ENCODE measurements around the gene ZAR1L.

Gene ZAR1L

GRCh38 chr13:32267836-32268439 lies 47.2 kb downstream of the ZAR1L start:
- Histone ChIP-seq H3K9me3 (ENCODE audit: control insufficient read depth, insufficient read depth, low read depth, low read length) (no peaks in the 10 kb centered on the region), H3K4me3 (ENCODE audit: low read depth, low read length) (no peak overlapping the region), H3K4me1 (ENCODE audit: control insufficient read depth, insufficient read depth, low read length) (no peaks in the 10 kb centered on the region), H3K36me3 (ENCODE audit: control insufficient read depth in 2 of 2, insufficient read depth in 1 of 2, low read length in 2 of 2) (no peaks in the 10 kb centered on the region), H3K27ac (ENCODE audit: extremely low read depth, low read depth, low read length) (no peak overlapping the region)
- TF ChIP-seq REPIN1 (tag by site-specific recombination; IDR thresholded peaks at IDR 0.05; ENCODE audit: low read depth) (no peak), ZIC2 (tag by site-specific recombination; IDR thresholded peaks at IDR 0.05) (no peak), ZNF785 (tag by site-specific recombination; IDR thresholded peaks at IDR 0.05) (no peak), ZNF626 (tag by site-specific recombination; IDR thresholded peaks at IDR 0.05) (no peak), KLF17 (tag by site-specific recombination; IDR thresholded peaks at IDR 0.05) (no peak), ZBTB48 (tag by site-specific recombination; IDR thresholded peaks at IDR 0.05) (no peak), ZNF311 (tag by site-specific recombination; IDR thresholded peaks at IDR 0.05; ENCODE audit: borderline replicate concordance) (no peak), ZNF658 (tag by site-specific recombination; IDR thresholded peaks at IDR 0.05) (no peak), ZSCAN23 (tag by site-specific recombination; IDR thresholded peaks at IDR 0.05) (no peak), ZNF114 (tag by site-specific recombination; IDR thresholded peaks at IDR 0.05) (no peak), HOXC10 (CRISPR knock-in tag; IDR thresholded peaks at IDR 0.05) (no peak), ZNF148 (tag by site-specific recombination; IDR thresholded peaks at IDR 0.05; ENCODE audit: borderline replicate concordance) (no peak), ZNF624 (tag by site-specific recombination; IDR thresholded peaks at IDR 0.05) (no peak), ZNF529 (tag by site-specific recombination; IDR thresholded peaks at IDR 0.05; ENCODE audit: insufficient replicate concordance) (no peak), ZNF23 (tag by site-specific recombination; IDR thresholded peaks at IDR 0.05; ENCODE audit: borderline replicate concordance) (no peak)
- TF ChIP-seq, protein P1, sequence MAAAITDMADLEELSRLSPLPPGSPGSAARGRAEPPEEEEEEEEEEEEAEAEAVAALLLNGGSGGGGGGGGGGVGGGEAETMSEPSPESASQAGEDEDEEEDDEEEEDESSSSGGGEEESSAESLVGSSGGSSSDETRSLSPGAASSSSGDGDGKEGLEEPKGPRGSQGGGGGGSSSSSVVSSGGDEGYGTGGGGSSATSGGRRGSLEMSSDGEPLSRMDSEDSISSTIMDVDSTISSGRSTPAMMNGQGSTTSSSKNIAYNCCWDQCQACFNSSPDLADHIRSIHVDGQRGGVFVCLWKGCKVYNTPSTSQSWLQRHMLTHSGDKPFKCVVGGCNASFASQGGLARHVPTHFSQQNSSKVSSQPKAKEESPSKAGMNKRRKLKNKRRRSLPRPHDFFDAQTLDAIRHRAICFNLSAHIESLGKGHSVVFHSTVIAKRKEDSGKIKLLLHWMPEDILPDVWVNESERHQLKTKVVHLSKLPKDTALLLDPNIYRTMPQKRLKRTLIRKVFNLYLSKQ (tag by site-specific recombination; IDR thresholded peaks at IDR 0.05; ENCODE audit: borderline replicate concordance), result no peak
- TF ChIP-seq, protein P2, sequence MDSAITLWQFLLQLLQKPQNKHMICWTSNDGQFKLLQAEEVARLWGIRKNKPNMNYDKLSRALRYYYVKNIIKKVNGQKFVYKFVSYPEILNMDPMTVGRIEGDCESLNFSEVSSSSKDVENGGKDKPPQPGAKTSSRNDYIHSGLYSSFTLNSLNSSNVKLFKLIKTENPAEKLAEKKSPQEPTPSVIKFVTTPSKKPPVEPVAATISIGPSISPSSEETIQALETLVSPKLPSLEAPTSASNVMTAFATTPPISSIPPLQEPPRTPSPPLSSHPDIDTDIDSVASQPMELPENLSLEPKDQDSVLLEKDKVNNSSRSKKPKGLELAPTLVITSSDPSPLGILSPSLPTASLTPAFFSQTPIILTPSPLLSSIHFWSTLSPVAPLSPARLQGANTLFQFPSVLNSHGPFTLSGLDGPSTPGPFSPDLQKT (IDR thresholded peaks at IDR 0.05; ENCODE audit: borderline replicate concordance, low read depth, low read length), result no peak
- ChIA-PET POLR2A (no interaction called here), CTCF (interaction anchor here (0.6 to 2.2 kb wide), 5 partner anchors 13 to 411 kb away, joined by 3 to 6 read pairs (median 6); no protein-coding TSS in a partner anchor)

DNA sequence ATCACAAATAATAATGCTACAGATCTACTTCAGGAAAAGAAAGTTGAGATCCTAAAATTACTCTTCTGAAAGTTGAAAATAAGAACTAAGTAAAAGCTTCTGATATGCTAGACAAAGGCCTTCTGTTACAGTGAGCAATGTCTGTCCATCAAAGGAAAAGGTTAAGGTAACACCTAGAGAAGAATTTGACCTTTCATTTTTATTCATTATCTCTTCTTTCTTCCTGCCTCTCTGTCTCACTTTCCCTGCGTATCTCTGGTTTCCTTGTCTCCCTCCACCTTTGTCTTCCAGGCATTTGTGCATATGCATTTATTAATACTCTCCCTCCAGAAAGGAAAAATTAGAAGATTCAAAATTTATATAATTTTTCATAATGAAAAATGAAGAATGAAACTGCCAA lies 49.0 kb downstream of the ZAR1L start:
- CTCF ChIA-PET, result no interaction called here
- Histone ChIP-seq H3K27ac (ENCODE audit: extremely low read depth, low read depth, low read length) (no peak overlapping the region), H3K4me3 (ENCODE audit: low read depth, low read length) (no peak overlapping the region), H3K36me3 (ENCODE audit: control insufficient read depth in 2 of 2, insufficient read depth in 1 of 2, low read length in 2 of 2) (no peaks in the 10 kb centered on the region), H3K4me1 (ENCODE audit: control insufficient read depth, insufficient read depth, low read length) (no peaks in the 10 kb centered on the region), H3K9me3 (ENCODE audit: control insufficient read depth, insufficient read depth, low read depth, low read length) (no peaks in the 10 kb centered on the region)
- POLR2A ChIA-PET, result no interaction called here
- TF ChIP-seq, protein P3, sequence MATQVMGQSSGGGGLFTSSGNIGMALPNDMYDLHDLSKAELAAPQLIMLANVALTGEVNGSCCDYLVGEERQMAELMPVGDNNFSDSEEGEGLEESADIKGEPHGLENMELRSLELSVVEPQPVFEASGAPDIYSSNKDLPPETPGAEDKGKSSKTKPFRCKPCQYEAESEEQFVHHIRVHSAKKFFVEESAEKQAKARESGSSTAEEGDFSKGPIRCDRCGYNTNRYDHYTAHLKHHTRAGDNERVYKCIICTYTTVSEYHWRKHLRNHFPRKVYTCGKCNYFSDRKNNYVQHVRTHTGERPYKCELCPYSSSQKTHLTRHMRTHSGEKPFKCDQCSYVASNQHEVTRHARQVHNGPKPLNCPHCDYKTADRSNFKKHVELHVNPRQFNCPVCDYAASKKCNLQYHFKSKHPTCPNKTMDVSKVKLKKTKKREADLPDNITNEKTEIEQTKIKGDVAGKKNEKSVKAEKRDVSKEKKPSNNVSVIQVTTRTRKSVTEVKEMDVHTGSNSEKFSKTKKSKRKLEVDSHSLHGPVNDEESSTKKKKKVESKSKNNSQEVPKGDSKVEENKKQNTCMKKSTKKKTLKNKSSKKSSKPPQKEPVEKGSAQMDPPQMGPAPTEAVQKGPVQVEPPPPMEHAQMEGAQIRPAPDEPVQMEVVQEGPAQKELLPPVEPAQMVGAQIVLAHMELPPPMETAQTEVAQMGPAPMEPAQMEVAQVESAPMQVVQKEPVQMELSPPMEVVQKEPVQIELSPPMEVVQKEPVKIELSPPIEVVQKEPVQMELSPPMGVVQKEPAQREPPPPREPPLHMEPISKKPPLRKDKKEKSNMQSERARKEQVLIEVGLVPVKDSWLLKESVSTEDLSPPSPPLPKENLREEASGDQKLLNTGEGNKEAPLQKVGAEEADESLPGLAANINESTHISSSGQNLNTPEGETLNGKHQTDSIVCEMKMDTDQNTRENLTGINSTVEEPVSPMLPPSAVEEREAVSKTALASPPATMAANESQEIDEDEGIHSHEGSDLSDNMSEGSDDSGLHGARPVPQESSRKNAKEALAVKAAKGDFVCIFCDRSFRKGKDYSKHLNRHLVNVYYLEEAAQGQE (tag by site-specific recombination; IDR thresholded peaks at IDR 0.05), result no peak
- TF ChIP-seq ZNF37A (tag by site-specific recombination; IDR thresholded peaks at IDR 0.05) (no peak), CTCF (tag by site-specific recombination; IDR thresholded peaks at IDR 0.05) (no peak), ZNF302 (tag by site-specific recombination; IDR thresholded peaks at IDR 0.05; ENCODE audit: low read depth) (no peak), ZNF776 (tag by site-specific recombination; IDR thresholded peaks at IDR 0.05; ENCODE audit: borderline replicate concordance) (no peak), ZNF677 (tag by site-specific recombination; IDR thresholded peaks at IDR 0.05) (no peak), ZNF792 (tag by site-specific recombination; IDR thresholded peaks at IDR 0.05) (no peak), ZFP69B (tag by site-specific recombination; IDR thresholded peaks at IDR 0.05) (no peak)

Measured in HEK293 (cell line).